GM10266 (cell line): Measurements from ENCODE around the gene PPP2R3B.

Experiments used
- DNase-seq: peaks from one replicate; pipeline ENCODE4 v3.0.0; 2012; ENCODE audit errors: extremely low spot score
- CTCF ChIP-seq: IDR thresholded peaks from 2 replicates; pipeline ENCODE4 v1.5.1; 2012; ENCODE audit warnings: mild to moderate bottlenecking, low read depth; ENCODE audit not compliant: control insufficient read depth, insufficient read depth; ENCODE audit errors: missing control alignments

Gene PPP2R3B

DNA sequence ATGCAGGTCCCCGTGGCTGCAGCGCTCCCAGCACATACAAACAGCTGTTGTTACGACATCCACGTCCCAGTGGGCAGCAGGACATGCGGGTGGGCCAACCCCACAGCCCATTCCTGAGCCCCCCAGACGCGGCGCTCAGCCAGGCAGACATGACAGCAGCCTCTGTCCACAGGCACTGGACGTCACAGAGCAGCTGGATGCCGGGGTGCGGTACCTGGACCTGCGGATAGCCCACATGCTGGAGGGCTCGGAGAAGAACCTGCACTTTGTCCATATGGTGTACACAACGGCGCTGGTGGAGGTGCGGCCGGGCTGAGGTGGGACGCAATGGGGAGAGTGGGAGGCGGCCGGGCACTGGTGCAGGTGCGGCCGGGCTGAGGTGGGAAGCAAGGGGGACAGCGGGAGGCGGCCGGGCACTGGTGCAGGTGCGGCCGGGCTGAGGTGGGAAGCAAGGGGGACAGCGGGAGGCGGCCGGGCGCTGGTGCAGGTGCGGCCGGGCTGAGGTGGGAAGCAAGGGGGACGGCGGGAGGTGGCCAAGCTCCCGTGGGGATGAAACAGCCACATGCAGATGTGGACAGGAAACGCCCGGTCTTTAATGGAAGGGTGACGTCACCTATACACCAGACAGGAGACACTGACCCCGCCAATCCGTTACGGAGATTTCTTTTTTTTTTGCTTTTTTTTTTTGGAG is 96.1 kb downstream of the PPP2R3B start:
- DNase-seq = no peak
- no peak for TF ChIP-seq CTCF

GRCh38 chrX:288561-288991 is 98.1 kb downstream of the PPP2R3B start:
- no peak for DNase-seq
- no peak for TF ChIP-seq CTCF

DNA sequence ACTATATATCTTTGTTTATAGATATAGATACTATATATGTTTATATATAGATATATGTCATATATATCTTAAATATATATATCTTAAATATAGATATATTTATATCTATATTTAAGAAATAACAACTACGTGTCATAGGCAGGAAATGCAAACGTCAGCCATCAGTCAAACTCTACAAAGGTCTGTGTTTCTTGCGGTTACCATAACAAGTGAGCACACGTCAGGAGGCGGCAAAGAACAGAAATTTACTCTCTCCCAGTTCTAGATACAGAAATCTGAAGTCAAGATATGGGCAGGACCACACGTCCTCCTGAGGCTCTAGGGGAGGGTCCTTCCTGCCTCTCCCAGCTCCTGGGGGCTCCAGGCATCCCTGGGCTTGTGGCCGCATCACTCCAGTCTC is 99.0 kb downstream of the PPP2R3B start:
- no peak for DNase-seq
- no peak for TF ChIP-seq CTCF

DNA sequence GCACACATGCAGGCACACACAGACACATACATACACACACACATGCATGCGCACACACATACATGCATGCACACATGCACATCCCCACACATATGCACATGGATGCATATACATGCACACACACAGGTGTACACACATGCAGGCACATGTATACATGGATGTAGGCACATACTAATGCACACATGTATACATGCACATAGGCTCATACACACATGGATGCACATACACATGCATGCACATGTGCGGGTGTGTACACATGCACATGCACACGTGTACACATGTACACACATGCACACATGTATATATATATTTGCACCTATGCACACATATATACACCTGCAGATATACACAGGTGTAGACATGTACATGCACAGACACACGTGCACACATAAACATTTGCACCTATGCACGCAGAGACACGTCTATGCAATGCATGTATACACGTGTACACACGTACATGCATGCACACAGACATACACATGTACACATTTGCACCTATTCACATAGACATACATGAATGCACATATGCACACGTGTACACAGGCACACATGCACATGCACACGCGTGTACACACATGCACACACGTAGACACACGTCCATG is 101.5 kb downstream of the PPP2R3B start:
- no peak for DNase-seq
- TF ChIP-seq CTCF = no peak
